ENCODE results near the gene TRIO.

- TF ChIP-seq EZH2 (IDR thresholded peaks at IDR 0.05; ENCODE audit: borderline replicate concordance, low read depth, low read length, severe bottlenecking): no peak
- TF ChIP-seq CTCF (IDR thresholded peaks at IDR 0.05; ENCODE audit: borderline replicate concordance, extremely low read depth, low read length, poor library complexity, severe bottlenecking): no peak
These were observed 126.3 kb downstream of the TRIO start for GRCh38 chr5:14269395-14269794.
